GM12891 (cell line): ENCODE data around the gene SORCS2.

ENCODE experiments used
- PAX5 ChIP-seq: IDR thresholded peaks from 2 replicates; pipeline ENCODE4 v1.6.1; 2011; ENCODE audit warnings: low read length, moderate library complexity, mild to moderate bottlenecking; ENCODE audit not compliant: insufficient read depth, severe bottlenecking
- POLR2A ChIP-seq: IDR thresholded peaks from 2 replicates; pipeline ENCODE4 v1.6.1; 2011; ENCODE audit warnings: low read depth, low read length, control low read depth
- POLR2AphosphoS5 ChIP-seq: IDR thresholded peaks from 2 replicates; pipeline ENCODE4 v1.6.1; 2011; ENCODE audit warnings: low read depth, low read length, control low read depth
- POU2F2 ChIP-seq: IDR thresholded peaks from 2 replicates; pipeline ENCODE4 v1.6.1; 2011; ENCODE audit warnings: low read depth, mild to moderate bottlenecking, control low read depth, low read length, moderate library complexity
- SPI1 ChIP-seq: IDR thresholded peaks from 2 replicates; pipeline ENCODE4 v1.6.1; 2011; ENCODE audit warnings: low read depth, low read length, control low read depth
- TAF1 ChIP-seq: IDR thresholded peaks from 2 replicates; pipeline ENCODE4 v1.6.1; 2011; ENCODE audit warnings: low read depth, low read length, control low read depth

DNA sequence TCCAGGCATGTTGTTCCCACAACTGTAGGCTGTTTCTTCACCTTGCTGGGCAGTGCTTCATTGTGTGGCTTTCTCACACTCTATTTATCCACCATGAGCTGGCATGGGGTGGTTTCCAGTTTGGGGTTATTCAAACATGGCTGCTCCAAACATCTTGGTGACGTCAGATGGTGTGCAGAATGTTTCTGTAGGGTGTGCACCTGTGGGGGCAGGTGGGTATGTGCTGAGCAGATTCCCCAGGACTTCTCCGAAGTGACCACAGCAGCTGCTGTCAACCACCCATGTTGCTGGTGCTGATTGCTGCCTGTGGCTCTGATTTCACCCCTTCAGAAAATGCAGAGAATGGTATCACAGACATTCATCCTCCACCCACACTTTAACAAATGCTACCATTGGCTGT, 247.4 kb downstream of the SORCS2 start:
- TF ChIP-seq POLR2AphosphoS5 (no peak), TAF1 (no peak), POLR2A (no peak), PAX5 (no peak), POU2F2 (no peak), SPI1 (no peak)
